Thoracic aorta (tissue), 2 donors: ENCODE data around the gene NSD1. TPM values are rescaled to one million over a fixed set of nuclear protein-coding genes. Genes with fewer than 3 reads are reported as not detected.
"Not testable (repeated sequence)": the region's sequence is repeated elsewhere in the genome, so short reads cannot be mapped to it uniquely, and the experiment has no call there.

Source experiments
- ATAC-seq: fragments of 150-250 bp; one replicate; pipeline ENCODE4 v1.8.0; 2017; ENCODE audit warnings: low read depth; ENCODE audit not compliant: insufficient number of reproducible peaks, low FRiP score
- DNase-seq: peaks from one replicate; pipeline ENCODE4 v3.0.0-alpha.2; 2020; ENCODE audit warnings: low spot score
- H3K27ac ChIP-seq, 2 donors: fragments of 200-600 bp; sonication (generic); 1 replicate in 1 of 2; 2 replicates in 1 of 2; pipeline ENCODE4 v1.5.1; 2016; ENCODE audit warnings: mild to moderate bottlenecking in 2 of 2, moderate library complexity in 2 of 2
- H3K27me3 ChIP-seq: fragments of 200-600 bp; sonication (generic); replicated peaks from 2 replicates; pipeline ENCODE4 v1.6.0; 2016; ENCODE audit warnings: mild to moderate bottlenecking; ENCODE audit not compliant: insufficient read depth
- H3K36me3 ChIP-seq: fragments of 200-600 bp; sonication (generic); one replicate; pipeline ENCODE4 v1.5.1; 2016
- H3K4me1 ChIP-seq, 2 donors: fragments of 200-600 bp; sonication (generic); 1 replicate in 1 of 2; 2 replicates in 1 of 2; pipeline versions ENCODE4 v1.5.1 to v1.6.0; 2016; ENCODE audit warnings: low read depth in 2 of 2, mild to moderate bottlenecking in 1 of 2; ENCODE audit not compliant: control insufficient read depth in 1 of 2
- H3K4me3 ChIP-seq: fragments of 200-600 bp; sonication (generic); 2 replicates; pipeline ENCODE4 v1.5.1; 2016; ENCODE audit warnings: mild to moderate bottlenecking
- H3K9me3 ChIP-seq: fragments of 200-600 bp; sonication (generic); 2 replicates; pipeline ENCODE4 v1.5.1; 2016
- total RNA-seq, 2 donors: library from RNA; depleted of rRNA; stranded (reverse); fragments of >200 nt; gene quantifications; one replicate each; pipeline versions ENCODE4 v1.1.0 to v1.2.3, GENCODE V29; 2016
- TF ChIP-seq, protein P1 (sequence below): fragments of 200-600 bp; sonication (generic); IDR thresholded peaks from one replicate; pipeline ENCODE4 v1.5.1; 2019; ENCODE audit warnings: antibody characterized with exemption

NSD1 gene
- total RNA-seq, 2 donors from 2014 or later = 26.1 to 70.5 TPM

- no peak for DNase-seq
- H3K36me3 ChIP-seq = peaks cover 28% of the 10 kb centered on the region
- no peak for ATAC-seq
- H3K27ac ChIP-seq = peak overlapping the region in 1 of 2 donors; percentile 5
- TF ChIP-seq, protein P1, sequence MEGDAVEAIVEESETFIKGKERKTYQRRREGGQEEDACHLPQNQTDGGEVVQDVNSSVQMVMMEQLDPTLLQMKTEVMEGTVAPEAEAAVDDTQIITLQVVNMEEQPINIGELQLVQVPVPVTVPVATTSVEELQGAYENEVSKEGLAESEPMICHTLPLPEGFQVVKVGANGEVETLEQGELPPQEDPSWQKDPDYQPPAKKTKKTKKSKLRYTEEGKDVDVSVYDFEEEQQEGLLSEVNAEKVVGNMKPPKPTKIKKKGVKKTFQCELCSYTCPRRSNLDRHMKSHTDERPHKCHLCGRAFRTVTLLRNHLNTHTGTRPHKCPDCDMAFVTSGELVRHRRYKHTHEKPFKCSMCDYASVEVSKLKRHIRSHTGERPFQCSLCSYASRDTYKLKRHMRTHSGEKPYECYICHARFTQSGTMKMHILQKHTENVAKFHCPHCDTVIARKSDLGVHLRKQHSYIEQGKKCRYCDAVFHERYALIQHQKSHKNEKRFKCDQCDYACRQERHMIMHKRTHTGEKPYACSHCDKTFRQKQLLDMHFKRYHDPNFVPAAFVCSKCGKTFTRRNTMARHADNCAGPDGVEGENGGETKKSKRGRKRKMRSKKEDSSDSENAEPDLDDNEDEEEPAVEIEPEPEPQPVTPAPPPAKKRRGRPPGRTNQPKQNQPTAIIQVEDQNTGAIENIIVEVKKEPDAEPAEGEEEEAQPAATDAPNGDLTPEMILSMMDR = no peak
- H3K27me3 ChIP-seq = no peaks in the 10 kb centered on the region
- H3K4me1 ChIP-seq = peaks cover 3 to 15% of the 10 kb centered on the region in 2 donors
- no peak overlapping the region for H3K4me3 ChIP-seq
- H3K9me3 ChIP-seq = no peaks in the 10 kb centered on the region
Observed at GRCh38 chr5:177146891-177147638, 13.5 kb downstream of the NSD1 start.

GRCh38 chr5:177150061-177150460 lies 16.5 kb downstream of the NSD1 start:
- not testable (repeated sequence) for H3K4me3 ChIP-seq, H3K27ac ChIP-seq, H3K9me3 ChIP-seq, H3K4me1 ChIP-seq, DNase-seq, H3K27me3 ChIP-seq, ATAC-seq
- H3K36me3 ChIP-seq = peaks cover 14% of the 10 kb centered on the region

- ATAC-seq (no peak), DNase-seq (no peak)
- Histone ChIP-seq H3K27me3 (no peaks in the 10 kb centered on the region), H3K9me3 (no peaks in the 10 kb centered on the region), H3K4me3 (no peak overlapping the region), H3K27ac (no peak overlapping the region), H3K4me1 (no peaks in the 10 kb centered on the region), H3K36me3 (peaks cover 5% of the 10 kb centered on the region)
- TF ChIP-seq, protein P1 = no peak
Observed at GRCh38 chr5:177154003-177154643, 20.6 kb downstream of the NSD1 start.

DNA sequence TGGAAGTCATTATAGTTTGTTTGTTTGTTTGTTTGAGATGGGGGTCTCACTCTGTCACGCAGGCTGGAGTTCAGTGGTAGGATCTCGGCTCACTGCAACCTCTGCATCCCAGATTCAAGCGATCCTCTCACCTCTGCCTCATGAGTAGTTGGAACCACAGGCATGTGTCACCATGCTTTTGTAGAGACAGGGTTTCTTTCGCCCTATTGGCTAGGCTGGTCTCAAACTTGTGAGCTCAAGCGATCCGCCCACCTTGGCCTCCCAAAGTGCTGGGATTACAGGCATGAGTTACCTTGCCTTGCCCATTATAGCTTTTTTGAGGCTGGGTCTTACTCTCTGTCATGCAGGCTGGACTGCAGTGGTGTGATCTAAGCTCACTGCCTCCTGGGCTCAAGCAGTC lies 28.8 kb downstream of the NSD1 start:
- DNase-seq (no peak), ATAC-seq (no peak)
- H3K9me3 ChIP-seq = no peaks in the 10 kb centered on the region
- H3K4me1 ChIP-seq = no peaks in the 10 kb centered on the region
- peaks cover 6% of the 10 kb centered on the region for H3K36me3 ChIP-seq
- TF ChIP-seq, protein P1 = no peak
- no peak overlapping the region for H3K4me3 ChIP-seq
- no peak overlapping the region for H3K27ac ChIP-seq
- H3K27me3 ChIP-seq = no peaks in the 10 kb centered on the region

- ATAC-seq (no peak), DNase-seq (no peak)
- no peaks in the 10 kb centered on the region for H3K9me3 ChIP-seq
- H3K27ac ChIP-seq = no peak overlapping the region
- H3K4me3 ChIP-seq = no peak overlapping the region
- TF ChIP-seq, protein P1 = no peak
- H3K27me3 ChIP-seq = no peaks in the 10 kb centered on the region
- H3K36me3 ChIP-seq = peaks cover 6% of the 10 kb centered on the region
- H3K4me1 ChIP-seq = no peaks in the 10 kb centered on the region
Observed at GRCh38 chr5:177163500-177163899, 29.9 kb downstream of the NSD1 start.
